HG03159 (cell line): ENCODE measurements around the gene PLAAT1.

ENCODE experiments used
- ATAC-seq: cut with Tn5 transposase; IDR thresholded peaks from one replicate; pipeline ENCODE4 v1.9.1; 2021; ENCODE audit warnings: mild to moderate bottlenecking, moderate library complexity; ENCODE audit not compliant: unreplicated experiment

PLAAT1 gene

GRCh38 chr3:193240850-193241706 lies at the start of gene PLAAT1:
PLAAT1 (plus strand) TSS chr3:193241222; CDS start chr3:193255651, 14,429 bp downstream.
- peak; percentile 62 for ATAC-seq

- ATAC-seq: no peak
Measured at GRCh38 chr3:193194371-193194770, 46.7 kb upstream of the PLAAT1 start.

GRCh38 chr3:193196746-193197145 lies 44.3 kb upstream of the PLAAT1 start:
- no peak for ATAC-seq

GRCh38 chr3:193207290-193208273 lies 33.4 kb upstream of the PLAAT1 start:
- ATAC-seq: no peak

- ATAC-seq: no peak
Measured at GRCh38 chr3:193210618-193211017, 30.4 kb upstream of the PLAAT1 start.

- no peak for ATAC-seq
Measured at GRCh38 chr3:193211173-193211572, 29.8 kb upstream of the PLAAT1 start.

GRCh38 chr3:193211984-193212383 lies 29.0 kb upstream of the PLAAT1 start:
- no peak for ATAC-seq

GRCh38 chr3:193212844-193213243 lies 28.2 kb upstream of the PLAAT1 start:
- ATAC-seq: no peak

GRCh38 chr3:193214445-193214844 lies 26.6 kb upstream of the PLAAT1 start:
- ATAC-seq: no peak

- ATAC-seq: no peak
Measured at GRCh38 chr3:193225302-193226125, 15.5 kb upstream of the PLAAT1 start.

- no peak for ATAC-seq
Measured at GRCh38 chr3:193228206-193228605, 12.8 kb upstream of the PLAAT1 start.

- ATAC-seq: no peak
Measured at GRCh38 chr3:193229851-193230420, 11.1 kb upstream of the PLAAT1 start.

- no peak for ATAC-seq
Measured at GRCh38 chr3:193230610-193231009, 10.4 kb upstream of the PLAAT1 start.

GRCh38 chr3:193231201-193231600 lies 9.8 kb upstream of the PLAAT1 start:
- no peak for ATAC-seq

- no peak for ATAC-seq
Measured at GRCh38 chr3:193236599-193236998, 4.4 kb upstream of the PLAAT1 start.

GRCh38 chr3:193237030-193237429 lies 4.0 kb upstream of the PLAAT1 start:
- no peak for ATAC-seq

- peak; percentile 6 for ATAC-seq
Measured at GRCh38 chr3:193240436-193240849, 579 bp upstream of the PLAAT1 start.

- no peak for ATAC-seq
Measured at GRCh38 chr3:193241716-193242115, 694 bp downstream of the PLAAT1 start.

GRCh38 chr3:193243571-193243970 lies 2.5 kb downstream of the PLAAT1 start:
- no peak for ATAC-seq

GRCh38 chr3:193248848-193249468 lies 7.9 kb downstream of the PLAAT1 start:
- no peak for ATAC-seq
